H1 (cell line): ENCODE measurements around the gene NOTCH2.

Source experiments
- CTCF ChIP-seq, 3 experiments: IDR thresholded peaks; 1 replicate in 2 of 3; 2 replicates in 1 of 3; pipeline versions ENCODE4 v1.5.1 to v1.6.1; 2011; ENCODE audit warnings: low read length in 3 of 3, mild to moderate bottlenecking in 3 of 3, inconsistent platforms in 2 of 3, low read depth in 1 of 3, moderate library complexity in 1 of 3; ENCODE audit not compliant: insufficient read depth in 1 of 3; ENCODE audit errors: control extremely low read depth in 1 of 3
- TCF12 ChIP-seq: IDR thresholded peaks from 2 replicates; pipeline ENCODE4 v1.6.1; 2011; ENCODE audit warnings: low read depth, mild to moderate bottlenecking, low read length

- TF ChIP-seq CTCF (IDR thresholded peaks at IDR 0.05; ENCODE audit: control extremely low read depth in 1 of 3, insufficient read depth in 1 of 3, low read depth in 1 of 3, low read length in 3 of 3) (no peak), TCF12 (no peak)
Observed at GRCh38 chr1:119962296-119962968, 107.0 kb downstream of the NOTCH2 start.
